Natural killer cell (primary cell): ENCODE measurements around the gene TEC. TPM values are rescaled to one million over a fixed set of nuclear protein-coding genes. Genes with fewer than 3 reads are reported as not detected.
A peak's percentile ranks its signal among the peaks of the same experiment; 100 is the strongest.

Experiments
- ATAC-seq, 3 donors: fragments of 150-1000 bp in 2 of 3; fragments of 200-7000 bp in 1 of 3; cut with Tn5 transposase; 1 replicate in 1 of 3; 2 replicates in 2 of 3; pipeline ENCODE4 v1.10.0; 2021; ENCODE audit warnings: mild to moderate bottlenecking in 2 of 3, moderate library complexity in 2 of 3
- DNase-seq, 2 donors: peaks; one replicate each; pipeline versions ENCODE4 v3.0.0 to v3.0.0-alpha.2; 2013 to 2021; ENCODE audit warnings: mixed read lengths in 1 of 2
- H3K27ac ChIP-seq: one replicate; pipeline ENCODE4 v1.5.1; 2013; ENCODE audit warnings: mild to moderate bottlenecking, low read length
- H3K27me3 ChIP-seq: one replicate; pipeline ENCODE4 v1.6.1; 2013; ENCODE audit warnings: low read length; ENCODE audit not compliant: control insufficient read depth, insufficient read depth
- H3K36me3 ChIP-seq: one replicate; pipeline ENCODE4 v1.6.1; 2013; ENCODE audit warnings: low read length; ENCODE audit not compliant: control insufficient read depth, insufficient read depth
- H3K4me1 ChIP-seq: one replicate; pipeline ENCODE4 v1.6.1; 2013; ENCODE audit warnings: low read length; ENCODE audit not compliant: control insufficient read depth, insufficient read depth
- H3K4me3 ChIP-seq: one replicate; pipeline ENCODE4 v1.5.1; 2013; ENCODE audit warnings: low read length
- H3K9me3 ChIP-seq: one replicate; pipeline ENCODE4 v1.6.1; 2013; ENCODE audit warnings: low read length; ENCODE audit not compliant: control insufficient read depth, insufficient read depth
- H3K27ac Mint-ChIP-seq, 2 donors: one replicate each; pipeline ENCODE4 v1.8.0; 2022; ENCODE audit warnings: mild to moderate bottlenecking in 2 of 2, mixed read lengths in 2 of 2, moderate library complexity in 1 of 2
- H3K27me3 Mint-ChIP-seq, 2 donors: one replicate each; pipeline ENCODE4 v1.8.0; 2022; ENCODE audit warnings: low read depth in 2 of 2, mixed read lengths in 2 of 2
- H3K36me3 Mint-ChIP-seq: one replicate; pipeline ENCODE4 v1.8.0; 2022; ENCODE audit warnings: mixed read lengths
- H3K4me1 Mint-ChIP-seq, 2 donors: one replicate each; pipeline ENCODE4 v1.8.0; 2022; ENCODE audit warnings: mixed read lengths in 2 of 2
- H3K4me3 Mint-ChIP-seq: one replicate; pipeline ENCODE4 v1.8.0; 2022; ENCODE audit warnings: mild to moderate bottlenecking, moderate library complexity, mixed read lengths
- H3K9me3 Mint-ChIP-seq, 2 donors: one replicate each; pipeline ENCODE4 v1.8.0; 2022; ENCODE audit warnings: mixed read lengths in 2 of 2
- CTCF ChIP-seq: fragments of 200-600 bp; IDR thresholded peaks from one replicate; pipeline ENCODE4 v1.8.0; 2022; ENCODE audit warnings: antibody characterized with exemption
- WGBS: methylation state at CpG from one replicate; pipeline ENCODE4 v1.1.7; 2013; ENCODE audit warnings: missing lambda C conversion rate; ENCODE audit not compliant: insufficient coverage; 5-methylcytosine and 5-hydroxymethylcytosine counted together
- intact Hi-C: fragments of 100-400 bp; cut with micrococcal nuclease; formaldehyde crosslinking; loops from one replicate; pipeline ENCODE4 v1.14.2; 2022
- total RNA-seq, 4 donors: library from RNA; stranded (reverse); fragments of 120-200 nt in 1 of 4; gene quantifications; one replicate each; pipeline versions ENCODE4 v1.2.3 to v1.2.4, GENCODE V29; 2013 to 2022

TEC gene
- total RNA-seq, 3 donors from 2014 or later (not counting 1 experiment from before 2014, with no cell fraction given) = 4.0 to 7.4 (median 4.7) TPM

GRCh38 chr4:48195853-48196252 is 73.8 kb downstream of the TEC start:
- Mint-ChIP-seq H3K27me3 (no peaks in the 10 kb centered on the region), H3K4me1 (peaks cover 21 to 27% of the 10 kb centered on the region in 2 donors), H3K36me3 (no peaks in the 10 kb centered on the region), H3K9me3 (no peaks in the 10 kb centered on the region), H3K4me3 (no peak overlapping the region), H3K27ac (peak overlapping the region in 1 of 2 donors; percentile 14)
- 55% methylated on average over 3 of the region's 3 CpGs for WGBS
- DNase-seq = no peak
- intact Hi-C loops = no loop called here
- no peaks in the 10 kb centered on the region for H3K36me3 ChIP-seq
- H3K4me3 ChIP-seq = no peak overlapping the region
- no peaks in the 10 kb centered on the region for H3K27me3 ChIP-seq
- TF ChIP-seq CTCF = no peak
- no peaks in the 10 kb centered on the region for H3K9me3 ChIP-seq
- H3K27ac ChIP-seq = no peak overlapping the region
- ATAC-seq = peak in 2 of 3 donors; percentile 29 to 65
- H3K4me1 ChIP-seq = peaks cover 11% of the 10 kb centered on the region

DNA sequence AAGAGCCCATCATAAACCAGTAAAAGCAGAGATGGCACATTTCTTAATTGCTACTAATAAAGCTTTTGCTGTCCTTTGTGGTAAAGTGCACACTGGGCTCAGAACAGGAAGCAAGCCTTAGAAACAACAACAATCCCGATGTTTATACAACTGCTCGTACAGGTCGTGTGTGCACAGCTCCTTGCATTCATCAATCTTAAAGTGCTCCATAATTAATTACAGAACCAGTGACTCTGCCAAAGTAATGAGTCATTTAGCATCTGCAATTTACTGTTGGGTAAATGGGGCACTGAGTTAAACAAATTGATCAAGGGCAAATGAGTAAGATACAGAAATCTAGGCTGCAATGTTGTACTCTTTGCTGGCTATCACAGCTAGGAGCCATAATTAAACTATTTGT is 74.3 kb downstream of the TEC start:
- Mint-ChIP-seq H3K36me3 (no peaks in the 10 kb centered on the region), H3K4me1 (peaks cover 21 to 27% of the 10 kb centered on the region in 2 donors), H3K27me3 (no peaks in the 10 kb centered on the region), H3K27ac (peak overlapping the region in 1 of 2 donors; percentile 14), H3K4me3 (no peak overlapping the region), H3K9me3 (no peaks in the 10 kb centered on the region)
- H3K4me3 ChIP-seq = no peak overlapping the region
- no peak for TF ChIP-seq CTCF
- no peaks in the 10 kb centered on the region for H3K27me3 ChIP-seq
- ATAC-seq (peak in 1 of 3 donors; percentile 48), DNase-seq (no peak)
- H3K4me1 ChIP-seq = peaks cover 11% of the 10 kb centered on the region
- H3K27ac ChIP-seq = no peak overlapping the region
- 23% methylated on average over 3 of the region's 3 CpGs for WGBS
- no peaks in the 10 kb centered on the region for H3K36me3 ChIP-seq
- intact Hi-C loops = no loop called here
- no peaks in the 10 kb centered on the region for H3K9me3 ChIP-seq

DNA sequence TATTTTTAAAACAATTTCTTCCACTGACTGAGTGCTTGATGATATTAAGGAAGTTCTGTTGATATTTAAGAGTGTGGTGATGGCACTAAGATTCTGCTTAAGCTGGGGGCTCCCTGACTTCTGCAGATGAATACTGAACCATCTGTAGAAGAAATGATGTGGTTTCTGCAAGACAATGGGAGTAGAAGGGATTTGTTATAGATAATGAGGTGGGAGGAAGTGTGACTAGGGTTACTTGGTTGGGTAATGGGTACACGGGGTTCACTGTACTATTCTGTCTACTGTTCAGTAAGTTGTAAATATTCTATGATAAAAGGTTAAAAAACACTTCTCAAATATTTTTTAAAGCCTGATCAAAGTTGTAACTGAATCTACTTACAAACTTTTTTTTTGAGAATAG is 74.7 kb downstream of the TEC start:
- Mint-ChIP-seq H3K36me3 (no peaks in the 10 kb centered on the region), H3K27me3 (no peaks in the 10 kb centered on the region), H3K9me3 (no peaks in the 10 kb centered on the region), H3K4me3 (no peak overlapping the region), H3K27ac (peak overlapping the region in 1 of 2 donors; percentile 14), H3K4me1 (peaks cover 21 to 27% of the 10 kb centered on the region in 2 donors)
- Histone ChIP-seq H3K36me3 (no peaks in the 10 kb centered on the region), H3K27me3 (no peaks in the 10 kb centered on the region), H3K27ac (no peak overlapping the region), H3K9me3 (no peaks in the 10 kb centered on the region), H3K4me3 (no peak overlapping the region), H3K4me1 (peaks cover 11% of the 10 kb centered on the region)
- intact Hi-C loops = no loop called here
- no peak for DNase-seq
- peak in 1 of 3 donors; percentile 30 for ATAC-seq
- TF ChIP-seq CTCF = no peak
- WGBS = no CpG with 5 or more reads among the region's 1 CpG

DNA sequence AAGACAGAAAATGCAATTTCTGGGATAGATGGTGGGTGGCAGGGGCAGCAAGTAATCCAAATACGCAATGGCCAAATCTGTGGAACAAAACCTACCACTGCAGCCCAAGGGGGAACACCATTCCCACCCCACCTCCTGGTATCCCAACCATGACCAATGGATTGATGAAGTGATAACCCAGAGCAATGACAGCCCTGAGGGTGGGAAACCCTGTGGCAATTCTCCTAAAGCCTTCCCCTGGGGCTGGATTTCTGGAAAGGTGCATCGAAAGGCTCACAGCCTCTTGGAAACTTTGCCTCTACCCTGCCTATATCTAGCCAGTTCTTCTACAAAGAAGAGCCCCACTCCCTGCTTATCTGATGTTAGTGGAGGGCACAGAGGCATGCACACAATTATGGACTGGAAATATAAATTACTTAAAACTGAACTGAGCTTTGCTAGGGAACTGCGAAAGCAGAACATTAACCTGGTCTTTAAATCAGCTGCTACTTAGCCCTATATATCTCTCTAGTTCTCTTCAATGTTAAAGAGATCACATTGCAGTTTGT is 75.6 kb downstream of the TEC start:
- H3K36me3 ChIP-seq = no peaks in the 10 kb centered on the region
- Mint-ChIP-seq H3K4me3 (no peak overlapping the region), H3K27ac (no peak overlapping the region), H3K9me3 (no peaks in the 10 kb centered on the region), H3K27me3 (no peaks in the 10 kb centered on the region), H3K4me1 (peaks cover 21 to 27% of the 10 kb centered on the region in 2 donors), H3K36me3 (no peaks in the 10 kb centered on the region)
- ATAC-seq (no peak), DNase-seq (no peak)
- peaks cover 11% of the 10 kb centered on the region for H3K4me1 ChIP-seq
- intact Hi-C loops = no loop called here
- TF ChIP-seq CTCF = no peak
- no peaks in the 10 kb centered on the region for H3K27me3 ChIP-seq
- H3K4me3 ChIP-seq = no peak overlapping the region
- no peak overlapping the region for H3K27ac ChIP-seq
- H3K9me3 ChIP-seq = no peaks in the 10 kb centered on the region
- 89% methylated on average over 3 of the region's 3 CpGs for WGBS
